ENCODE data around the gene LGALS7B. TPM values are rescaled to one million over a fixed set of nuclear protein-coding genes. Genes with fewer than 3 reads are reported as not detected.
"Not testable (repeated sequence)": the region's sequence is repeated elsewhere in the genome, so short reads cannot be mapped to it uniquely, and the experiment has no call there.

Gene LGALS7B
- polyA plus RNA-seq, 1 of the 3 experiments (the other 2 are of a cell fraction): not detected

GRCh38 chr19:38795549-38795948, 6.5 kb downstream of the LGALS7B start (continued):
- no peak for TF ChIP-seq ELF1 (IDR thresholded peaks at IDR 0.05)
- TF ChIP-seq RCOR1 (IDR thresholded peaks at IDR 0.05; ENCODE audit: low read length): no peak

DNA sequence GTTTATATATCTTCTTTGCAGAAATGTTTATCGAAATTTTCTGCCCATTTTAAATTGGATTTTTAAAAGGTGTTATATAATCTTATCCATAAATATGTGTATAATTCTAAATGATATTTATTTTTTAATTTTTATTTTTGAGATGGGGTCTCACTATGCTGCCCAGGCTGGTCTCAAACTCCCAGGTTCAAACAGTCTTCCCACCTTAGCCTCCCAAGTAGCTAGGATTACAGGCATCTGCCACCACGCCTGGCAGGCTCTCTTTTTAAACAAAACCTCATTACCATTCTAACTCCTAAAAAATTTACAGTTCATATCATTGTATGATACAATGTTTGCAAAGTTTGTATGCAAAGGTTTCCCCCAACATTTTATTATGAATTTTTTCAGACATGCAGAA, 7.2 kb downstream of the LGALS7B start:
- TF ChIP-seq NRF1 (IDR thresholded peaks at IDR 0.05; ENCODE audit: low read depth, low read length): no peak
- no peak for TF ChIP-seq MAX (IDR thresholded peaks at IDR 0.05; ENCODE audit: low read depth)
- TF ChIP-seq, protein P1, sequence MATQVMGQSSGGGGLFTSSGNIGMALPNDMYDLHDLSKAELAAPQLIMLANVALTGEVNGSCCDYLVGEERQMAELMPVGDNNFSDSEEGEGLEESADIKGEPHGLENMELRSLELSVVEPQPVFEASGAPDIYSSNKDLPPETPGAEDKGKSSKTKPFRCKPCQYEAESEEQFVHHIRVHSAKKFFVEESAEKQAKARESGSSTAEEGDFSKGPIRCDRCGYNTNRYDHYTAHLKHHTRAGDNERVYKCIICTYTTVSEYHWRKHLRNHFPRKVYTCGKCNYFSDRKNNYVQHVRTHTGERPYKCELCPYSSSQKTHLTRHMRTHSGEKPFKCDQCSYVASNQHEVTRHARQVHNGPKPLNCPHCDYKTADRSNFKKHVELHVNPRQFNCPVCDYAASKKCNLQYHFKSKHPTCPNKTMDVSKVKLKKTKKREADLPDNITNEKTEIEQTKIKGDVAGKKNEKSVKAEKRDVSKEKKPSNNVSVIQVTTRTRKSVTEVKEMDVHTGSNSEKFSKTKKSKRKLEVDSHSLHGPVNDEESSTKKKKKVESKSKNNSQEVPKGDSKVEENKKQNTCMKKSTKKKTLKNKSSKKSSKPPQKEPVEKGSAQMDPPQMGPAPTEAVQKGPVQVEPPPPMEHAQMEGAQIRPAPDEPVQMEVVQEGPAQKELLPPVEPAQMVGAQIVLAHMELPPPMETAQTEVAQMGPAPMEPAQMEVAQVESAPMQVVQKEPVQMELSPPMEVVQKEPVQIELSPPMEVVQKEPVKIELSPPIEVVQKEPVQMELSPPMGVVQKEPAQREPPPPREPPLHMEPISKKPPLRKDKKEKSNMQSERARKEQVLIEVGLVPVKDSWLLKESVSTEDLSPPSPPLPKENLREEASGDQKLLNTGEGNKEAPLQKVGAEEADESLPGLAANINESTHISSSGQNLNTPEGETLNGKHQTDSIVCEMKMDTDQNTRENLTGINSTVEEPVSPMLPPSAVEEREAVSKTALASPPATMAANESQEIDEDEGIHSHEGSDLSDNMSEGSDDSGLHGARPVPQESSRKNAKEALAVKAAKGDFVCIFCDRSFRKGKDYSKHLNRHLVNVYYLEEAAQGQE (IDR thresholded peaks at IDR 0.05; ENCODE audit: low read depth, low read length): no peak
- no peak for TF ChIP-seq FOXJ3 (CRISPR knock-in tag; IDR thresholded peaks at IDR 0.05)
- TF ChIP-seq CHD2 (IDR thresholded peaks at IDR 0.05; ENCODE audit: low read length, partially characterized antibody): no peak
- TF ChIP-seq, protein P2, sequence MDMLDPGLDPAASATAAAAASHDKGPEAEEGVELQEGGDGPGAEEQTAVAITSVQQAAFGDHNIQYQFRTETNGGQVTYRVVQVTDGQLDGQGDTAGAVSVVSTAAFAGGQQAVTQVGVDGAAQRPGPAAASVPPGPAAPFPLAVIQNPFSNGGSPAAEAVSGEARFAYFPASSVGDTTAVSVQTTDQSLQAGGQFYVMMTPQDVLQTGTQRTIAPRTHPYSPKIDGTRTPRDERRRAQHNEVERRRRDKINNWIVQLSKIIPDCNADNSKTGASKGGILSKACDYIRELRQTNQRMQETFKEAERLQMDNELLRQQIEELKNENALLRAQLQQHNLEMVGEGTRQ (IDR thresholded peaks at IDR 0.05; ENCODE audit: borderline replicate concordance, low read depth, low read length): no peak
- TF ChIP-seq EZH2phosphoT487 (IDR thresholded peaks at IDR 0.05; ENCODE audit: borderline replicate concordance, low read depth): no peak
- no peak for TF ChIP-seq TAF1 (IDR thresholded peaks at IDR 0.05; ENCODE audit: borderline replicate concordance, low read depth, low read length)
- no peak for TF ChIP-seq SIN3A (IDR thresholded peaks at IDR 0.05; ENCODE audit: borderline replicate concordance, low read depth, low read length)
- TF ChIP-seq MXI1 (IDR thresholded peaks at IDR 0.05; ENCODE audit: low read depth, low read length): no peak
- TF ChIP-seq RXRA (IDR thresholded peaks at IDR 0.05; ENCODE audit: borderline replicate concordance, low read depth): no peak
- no peaks in the 10 kb centered on the region for H3K9me3 ChIP-seq
- 42% methylated on average over 2 of the region's 2 CpGs for WGBS (ENCODE audit: low lambda C conversion rate)

DNA sequence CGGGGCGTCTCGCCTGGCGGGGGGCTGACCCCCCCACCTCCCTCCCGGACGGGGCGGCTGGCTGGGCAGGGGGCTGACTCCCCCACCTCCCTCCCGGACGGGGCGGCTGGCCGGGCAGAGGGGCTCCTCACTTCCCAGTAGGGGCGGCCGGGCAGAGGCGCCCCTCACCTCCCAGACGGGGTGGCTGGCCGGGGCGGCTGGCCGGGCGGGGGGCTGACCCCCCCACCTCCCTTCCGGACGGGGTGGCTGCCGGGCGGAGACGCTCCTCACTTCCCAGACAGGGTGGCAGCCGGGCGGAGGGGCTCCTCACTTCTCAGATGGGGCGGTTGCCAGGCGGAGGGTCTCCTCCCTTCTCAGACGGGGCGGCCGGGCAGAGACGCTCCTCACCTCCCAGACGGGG, 8.8 kb downstream of the LGALS7B start:
- not testable (repeated sequence) for H3K4me1 ChIP-seq (ENCODE audit: control insufficient read depth in 1 of 2, insufficient read depth in 2 of 2, low read depth in 1 of 2, low read length in 1 of 2); H3F3A ChIP-seq (replicated peaks; ENCODE audit: insufficient read depth)

More for the DNA sequence above, 7.2 kb downstream of the LGALS7B start:
- ChIA-PET POLR2A (no interaction called here), CTCF (no interaction called here)
- no peak overlapping the region for H3K4me2 ChIP-seq
- no peaks in the 10 kb centered on the region for H3K79me2 ChIP-seq (ENCODE audit: insufficient read depth)
- no peak overlapping the region for H3K9ac ChIP-seq
- no peak overlapping the region for H2AFZ ChIP-seq (ENCODE audit: low read depth)
- no peaks in the 10 kb centered on the region for H3K27me3 ChIP-seq (ENCODE audit: insufficient read depth)
- no peaks in the 10 kb centered on the region for H3F3A ChIP-seq (replicated peaks; ENCODE audit: insufficient read depth)
- no peaks in the 10 kb centered on the region for H3K9me2 ChIP-seq
- no peaks in the 10 kb centered on the region for H3K36me3 ChIP-seq (replicated peaks in 1 of 2; ENCODE audit: control insufficient read depth in 1 of 2, insufficient read depth in 2 of 2, low read length in 1 of 2)
- no peak overlapping the region for H3K4me3 ChIP-seq (ENCODE audit: low read depth in 2 of 2, low read length in 1 of 2)
- no peaks in the 10 kb centered on the region for H3K4me1 ChIP-seq (ENCODE audit: control insufficient read depth in 1 of 2, insufficient read depth in 2 of 2, low read depth in 1 of 2, low read length in 1 of 2)
- DNase-seq: no peak
- H3K27ac ChIP-seq (ENCODE audit: low read depth in 2 of 2, low read length in 1 of 2): no peak overlapping the region
- H4K20me1 ChIP-seq (ENCODE audit: insufficient read depth): no peaks in the 10 kb centered on the region

More for the DNA sequence above, 8.8 kb downstream of the LGALS7B start:
- H3K27ac ChIP-seq (ENCODE audit: low read depth in 2 of 2, low read length in 1 of 2); H3K9me2 ChIP-seq; H3K9me3 ChIP-seq; H3K4me2 ChIP-seq; H3K4me3 ChIP-seq (ENCODE audit: low read depth in 2 of 2, low read length in 1 of 2); CTCF ChIA-PET; H2AFZ ChIP-seq (ENCODE audit: low read depth); H3K36me3 ChIP-seq (replicated peaks in 1 of 2; ENCODE audit: control insufficient read depth in 1 of 2, insufficient read depth in 2 of 2, low read length in 1 of 2); H4K20me1 ChIP-seq (ENCODE audit: insufficient read depth); H3K9ac ChIP-seq; H3K79me2 ChIP-seq (ENCODE audit: insufficient read depth); POLR2A ChIA-PET; DNase-seq; H3K27me3 ChIP-seq (ENCODE audit: insufficient read depth): not testable (repeated sequence)
- WGBS (ENCODE audit: low lambda C conversion rate): no CpG with 5 or more reads among the region's 33 CpGs

Data from SK-N-SH (cell line).